ENCODE data around the gene WASHC3.

GRCh38 chr12:102031852-102032251, 29.9 kb downstream of the WASHC3 start:
- TF ChIP-seq CTCF (IDR thresholded peaks at IDR 0.05; ENCODE audit: borderline replicate concordance, extremely low read depth, low read length, poor library complexity, severe bottlenecking) (no peak), EZH2 (IDR thresholded peaks at IDR 0.05; ENCODE audit: borderline replicate concordance, low read depth, low read length, severe bottlenecking) (no peak)

Data from DND-41 (cell line).